Epithelial cell of proximal tubule (primary cell): ENCODE data around the gene AKAP9. TPM values are rescaled to one million over a fixed set of nuclear protein-coding genes. Genes with fewer than 3 reads are reported as not detected.
"Not testable (repeated sequence)": the region's sequence is repeated elsewhere in the genome, so short reads cannot be mapped to it uniquely, and the experiment has no call there.

Experiments
- DNase-seq: peaks from one replicate; pipeline ENCODE4 v3.0.0-alpha.2; 2011; ENCODE audit warnings: low read depth
- H3K4me3 ChIP-seq: 2 replicates; pipeline ENCODE4 v1.5.1; 2011; ENCODE audit warnings: low read depth, mild to moderate bottlenecking, low read length
- total RNA-seq: library from RNA; depleted of rRNA; stranded (reverse); fragments of >200 nt; gene quantifications from 2 replicates; pipeline ENCODE4 v1.2.3, GENCODE V29; 2015
- TF ChIP-seq, protein P1 (sequence below): conservative IDR thresholded peaks from 2 replicates; pipeline ENCODE4 v1.5.1; 2012; ENCODE audit warnings: low read depth, mild to moderate bottlenecking, low read length

Gene AKAP9
- total RNA-seq, 1 donor from 2014 or later = 19.6 TPM

DNA sequence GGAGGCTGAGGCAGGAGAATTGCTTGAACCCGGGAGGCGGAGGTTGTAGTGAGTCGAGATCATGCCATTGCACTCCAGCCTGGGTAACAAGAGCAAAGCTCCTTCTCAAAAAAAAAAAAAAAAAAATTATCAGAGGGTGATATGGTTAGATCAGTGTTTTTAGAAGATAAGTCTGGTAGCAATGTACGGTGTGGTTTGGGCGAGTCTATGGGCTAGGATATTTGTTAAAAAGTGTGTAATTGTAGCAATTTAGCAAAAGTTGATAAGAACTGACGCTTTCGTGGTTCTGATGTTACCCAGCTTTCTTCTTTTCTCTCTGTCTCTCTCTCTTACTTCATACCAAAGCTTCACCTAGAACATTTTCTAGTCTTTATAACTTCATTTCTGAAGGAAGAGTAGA lies 200.5 kb downstream of the AKAP9 start:
- TF ChIP-seq, protein P1, sequence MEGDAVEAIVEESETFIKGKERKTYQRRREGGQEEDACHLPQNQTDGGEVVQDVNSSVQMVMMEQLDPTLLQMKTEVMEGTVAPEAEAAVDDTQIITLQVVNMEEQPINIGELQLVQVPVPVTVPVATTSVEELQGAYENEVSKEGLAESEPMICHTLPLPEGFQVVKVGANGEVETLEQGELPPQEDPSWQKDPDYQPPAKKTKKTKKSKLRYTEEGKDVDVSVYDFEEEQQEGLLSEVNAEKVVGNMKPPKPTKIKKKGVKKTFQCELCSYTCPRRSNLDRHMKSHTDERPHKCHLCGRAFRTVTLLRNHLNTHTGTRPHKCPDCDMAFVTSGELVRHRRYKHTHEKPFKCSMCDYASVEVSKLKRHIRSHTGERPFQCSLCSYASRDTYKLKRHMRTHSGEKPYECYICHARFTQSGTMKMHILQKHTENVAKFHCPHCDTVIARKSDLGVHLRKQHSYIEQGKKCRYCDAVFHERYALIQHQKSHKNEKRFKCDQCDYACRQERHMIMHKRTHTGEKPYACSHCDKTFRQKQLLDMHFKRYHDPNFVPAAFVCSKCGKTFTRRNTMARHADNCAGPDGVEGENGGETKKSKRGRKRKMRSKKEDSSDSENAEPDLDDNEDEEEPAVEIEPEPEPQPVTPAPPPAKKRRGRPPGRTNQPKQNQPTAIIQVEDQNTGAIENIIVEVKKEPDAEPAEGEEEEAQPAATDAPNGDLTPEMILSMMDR = no peak
- H3K4me3 ChIP-seq = no peak overlapping the region
- DNase-seq = no peak

DNA sequence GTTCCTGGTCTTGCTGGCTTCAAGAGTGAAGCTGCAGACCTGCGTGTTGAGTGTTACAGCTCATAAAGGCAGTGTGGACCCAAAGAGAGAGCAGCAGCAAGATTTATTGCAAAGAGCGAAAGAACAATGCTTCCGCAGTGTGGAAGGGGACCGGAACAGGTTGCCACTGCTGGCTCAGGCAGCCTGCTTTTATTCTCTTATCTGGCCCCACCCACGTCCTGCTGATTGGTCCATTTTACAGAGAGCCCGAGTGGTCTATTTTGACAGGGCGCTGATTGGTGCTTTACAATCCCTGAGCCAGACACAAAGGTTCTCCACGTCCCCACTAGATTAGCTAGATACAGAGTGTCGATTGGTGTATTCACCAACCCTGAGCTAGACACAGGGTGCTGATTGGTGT lies 202.1 kb downstream of the AKAP9 start:
- DNase-seq, H3K4me3 ChIP-seq: not testable (repeated sequence)

DNA sequence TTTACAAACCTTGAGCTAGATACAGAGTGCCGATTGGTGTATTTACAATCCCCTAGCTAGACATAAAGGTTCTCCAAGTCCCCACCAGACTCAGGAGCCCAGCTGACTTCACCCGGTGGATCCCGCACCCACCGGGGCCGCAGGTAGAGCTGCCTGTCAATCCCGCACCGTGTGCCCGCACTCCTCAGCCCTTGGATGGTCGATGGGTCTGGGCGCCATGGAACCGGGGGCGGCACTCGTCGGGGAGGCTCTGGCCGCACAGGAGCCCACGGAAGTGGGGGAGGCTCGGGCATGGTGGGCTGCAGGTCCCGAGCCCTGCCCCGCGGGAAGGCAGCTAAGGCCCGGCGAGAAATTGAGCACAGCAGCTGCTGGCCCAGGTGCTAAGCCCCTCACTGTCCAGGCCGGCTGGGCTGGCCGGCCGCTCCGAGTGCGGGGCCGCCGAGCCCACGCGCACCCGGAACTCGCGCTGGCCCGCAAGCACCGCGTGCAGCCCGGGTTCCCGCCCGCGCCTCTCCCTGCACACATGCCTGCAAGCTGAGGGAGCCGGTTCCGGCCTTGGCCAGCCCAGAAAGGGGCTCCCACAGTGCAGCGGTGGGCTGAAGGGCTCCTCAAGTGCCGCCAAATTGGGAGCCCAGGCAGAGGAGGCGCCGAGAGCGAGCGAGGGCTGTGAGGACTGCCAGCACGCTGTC lies 202.7 kb downstream of the AKAP9 start:
- H3K4me3 ChIP-seq, DNase-seq: not testable (repeated sequence)

DNA sequence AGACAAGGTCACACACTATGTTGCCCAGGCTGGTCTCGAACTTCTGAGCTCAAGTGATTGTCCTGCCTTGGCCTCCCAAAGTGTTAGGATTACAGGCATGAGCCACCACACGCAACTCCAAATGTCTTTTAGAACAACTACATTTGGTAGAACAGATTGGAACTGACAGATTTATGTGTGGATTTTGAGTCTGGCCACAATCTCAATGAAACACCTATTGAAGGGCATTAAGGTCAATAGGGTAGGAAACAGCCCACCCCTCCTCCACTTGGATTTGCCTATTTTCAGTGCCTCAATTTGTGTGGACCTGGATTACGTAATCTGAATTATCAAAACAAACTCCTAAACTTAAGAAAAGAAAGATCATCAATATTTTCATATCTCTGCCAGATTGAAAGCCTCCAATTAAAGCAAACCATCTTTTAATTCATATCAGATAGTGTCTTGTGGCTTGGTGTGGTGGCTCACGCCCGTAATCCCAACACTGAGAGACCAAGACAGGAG lies 209.1 kb downstream of the AKAP9 start:
- TF ChIP-seq, protein P1 = no peak
- H3K4me3 ChIP-seq = no peak overlapping the region
- no peak for DNase-seq

DNA sequence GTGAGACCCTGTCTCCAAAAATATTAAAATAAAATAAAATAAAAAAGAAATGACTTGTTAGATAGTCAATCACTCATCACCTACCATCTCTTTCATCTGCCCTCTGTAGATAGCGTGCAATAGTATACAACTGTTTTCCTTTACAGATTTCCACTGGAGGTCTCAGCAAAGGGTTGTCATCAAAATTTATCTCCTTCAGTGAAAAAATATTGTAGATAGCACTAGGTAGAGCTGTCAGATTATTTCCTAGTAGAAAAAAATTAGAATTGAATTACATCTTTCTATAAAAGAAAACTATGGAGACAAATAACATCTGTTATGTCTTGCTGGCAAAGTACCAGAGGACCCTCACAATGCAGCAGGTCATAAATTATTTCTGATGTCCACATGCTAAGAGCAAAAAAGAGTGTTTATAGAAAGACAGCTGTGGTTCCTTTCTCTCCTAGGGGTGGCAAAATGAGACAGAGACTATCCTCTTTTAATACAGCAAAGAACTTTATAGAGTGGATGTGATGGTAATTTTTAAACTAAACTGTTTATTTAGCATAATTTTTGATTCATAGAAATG lies 209.9 kb downstream of the AKAP9 start:
- TF ChIP-seq, protein P1 = no peak
- no peak overlapping the region for H3K4me3 ChIP-seq
- DNase-seq = no peak

DNA sequence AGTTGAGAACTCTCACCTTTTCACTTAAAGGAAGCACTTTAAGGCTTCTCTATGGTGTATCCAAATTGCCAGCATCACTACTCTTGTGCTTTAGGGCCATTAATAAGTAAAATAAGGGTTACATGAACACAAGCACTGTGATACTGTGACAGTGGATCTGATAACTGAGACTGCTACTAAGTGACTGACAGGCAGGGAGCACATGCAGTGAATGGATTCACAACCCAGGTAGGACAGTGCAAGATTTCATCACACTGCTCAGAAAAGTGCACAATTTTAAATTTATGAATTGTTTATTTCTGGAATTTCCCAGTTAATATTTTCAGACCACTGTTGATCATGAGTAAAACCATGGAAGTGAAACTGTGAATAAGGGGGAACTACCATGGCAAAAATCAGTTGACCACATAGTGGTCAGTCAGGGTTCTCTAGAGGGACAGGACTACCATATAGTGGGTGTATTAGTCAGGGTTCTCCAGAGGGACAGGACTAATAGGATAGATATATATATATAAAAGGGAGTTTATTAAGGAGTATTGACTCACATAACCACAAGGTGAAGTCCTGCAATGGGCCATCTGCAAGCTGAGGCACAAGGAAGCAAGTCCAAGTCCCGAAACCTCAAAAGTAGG lies 214.6 kb downstream of the AKAP9 start:
- no peak for DNase-seq
- no peak overlapping the region for H3K4me3 ChIP-seq
- TF ChIP-seq, protein P1 = no peak

DNA sequence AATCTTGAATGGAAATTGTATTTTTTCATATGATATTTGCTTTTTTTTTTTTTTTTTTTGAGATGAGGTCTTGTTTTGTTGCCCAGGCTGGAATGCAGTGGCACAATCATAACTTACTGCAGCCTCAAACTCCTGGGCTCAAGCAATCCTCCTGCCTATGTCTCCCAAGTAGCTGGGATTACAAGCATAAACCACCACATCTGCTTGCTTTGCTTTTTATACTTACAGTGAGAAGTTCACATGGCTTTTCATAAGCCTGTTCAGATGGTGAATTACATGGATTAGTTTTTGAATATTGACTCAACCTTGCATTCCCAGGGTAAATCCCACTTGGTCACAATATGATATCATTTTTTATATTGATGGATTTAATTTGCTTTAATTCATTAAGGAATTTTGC lies 216.3 kb downstream of the AKAP9 start:
- TF ChIP-seq, protein P1 = no peak
- DNase-seq = no peak
- H3K4me3 ChIP-seq = no peak overlapping the region
